MM.1S (cell line): Measurements from ENCODE around the gene TEX2.
"Not testable (repeated sequence)": the region's sequence is repeated elsewhere in the genome, so short reads cannot be mapped to it uniquely, and the experiment has no call there.

ENCODE experiments used
- DNase-seq: peaks from one replicate; pipeline ENCODE4 v3.0.0-alpha.2; 2015
- H2AFZ ChIP-seq: fragments of 300-600 bp; sonication (generic); 2 replicates; pipeline ENCODE4 v1.6.0; 2016; ENCODE audit warnings: antibody characterized with exemption, low read length
- H3F3A ChIP-seq: fragments of 300-600 bp; sonication (generic); 2 replicates; pipeline ENCODE4 v1.6.1; 2016; ENCODE audit warnings: mild to moderate bottlenecking, antibody characterized with exemption, low read length, moderate library complexity, mixed read lengths; ENCODE audit not compliant: insufficient read depth
- H3K27ac ChIP-seq: fragments of 300-600 bp; sonication (generic); 2 replicates; pipeline ENCODE4 v1.5.1; 2016; ENCODE audit warnings: mild to moderate bottlenecking, low read length
- H3K27me3 ChIP-seq: fragments of 300-600 bp; sonication (generic); replicated peaks from 2 replicates; pipeline ENCODE4 v1.6.0; 2016; ENCODE audit warnings: low read length; ENCODE audit not compliant: insufficient read depth
- H3K36me3 ChIP-seq: fragments of 300-600 bp; sonication (generic); replicated peaks from 2 replicates; pipeline ENCODE4 v1.6.1; 2016; ENCODE audit warnings: mild to moderate bottlenecking, low read length, mixed read lengths; ENCODE audit not compliant: insufficient read depth
- H3K4me1 ChIP-seq: fragments of 300-600 bp; sonication (generic); 2 replicates; pipeline ENCODE4 v1.6.1; 2016; ENCODE audit warnings: low read length, mixed read lengths
- H3K4me2 ChIP-seq: fragments of 300-600 bp; sonication (generic); 2 replicates; pipeline ENCODE4 v1.6.0; 2016; ENCODE audit warnings: low read depth, low read length
- H3K4me3 ChIP-seq: fragments of 300-600 bp; sonication (generic); 2 replicates; pipeline ENCODE4 v1.5.1; 2016; ENCODE audit warnings: low read length, mixed read lengths
- H3K79me2 ChIP-seq: fragments of 300-600 bp; sonication (generic); 2 replicates; pipeline ENCODE4 v1.6.1; 2016; ENCODE audit warnings: mixed run types, low read length, mixed read lengths
- H3K9ac ChIP-seq: fragments of 300-600 bp; sonication (generic); 2 replicates; pipeline ENCODE4 v1.6.1; 2016; ENCODE audit warnings: low read length, mixed read lengths
- H3K9me2 ChIP-seq: fragments of 300-600 bp; sonication (generic); replicated peaks from 2 replicates; pipeline ENCODE4 v1.6.1; 2016; ENCODE audit warnings: mild to moderate bottlenecking, low read length, mixed read lengths; ENCODE audit not compliant: insufficient read depth
- H3K9me3 ChIP-seq: fragments of 300-600 bp; sonication (generic); replicated peaks from 2 replicates; pipeline ENCODE4 v1.6.1; 2016; ENCODE audit warnings: mild to moderate bottlenecking, low read length, mixed read lengths; ENCODE audit not compliant: insufficient read depth
- H4K20me1 ChIP-seq: fragments of 300-600 bp; sonication (generic); 2 replicates; pipeline ENCODE4 v1.6.1; 2016; ENCODE audit warnings: mild to moderate bottlenecking, low read length, moderate library complexity, mixed read lengths; ENCODE audit not compliant: insufficient read depth
- EZH2 ChIP-seq: fragments of 300-600 bp; sonication (generic); optimal IDR thresholded peaks from 2 replicates; pipeline ENCODE3; 2017; ENCODE audit warnings: low read depth, mild to moderate bottlenecking, antibody characterized with exemption, low read length, mixed read lengths
- EZH2phosphoT487 ChIP-seq: fragments of 300-600 bp; sonication (generic); IDR thresholded peaks from 2 replicates; pipeline ENCODE4 v1.6.1; 2018; ENCODE audit warnings: antibody characterized with exemption, low read length
- TF ChIP-seq, protein P1 (sequence below): fragments of 300-600 bp; sonication (generic); IDR thresholded peaks from 2 replicates; pipeline ENCODE4 v1.5.1; 2016; ENCODE audit warnings: antibody characterized with exemption, low read length, mixed read lengths

Gene TEX2

DNA sequence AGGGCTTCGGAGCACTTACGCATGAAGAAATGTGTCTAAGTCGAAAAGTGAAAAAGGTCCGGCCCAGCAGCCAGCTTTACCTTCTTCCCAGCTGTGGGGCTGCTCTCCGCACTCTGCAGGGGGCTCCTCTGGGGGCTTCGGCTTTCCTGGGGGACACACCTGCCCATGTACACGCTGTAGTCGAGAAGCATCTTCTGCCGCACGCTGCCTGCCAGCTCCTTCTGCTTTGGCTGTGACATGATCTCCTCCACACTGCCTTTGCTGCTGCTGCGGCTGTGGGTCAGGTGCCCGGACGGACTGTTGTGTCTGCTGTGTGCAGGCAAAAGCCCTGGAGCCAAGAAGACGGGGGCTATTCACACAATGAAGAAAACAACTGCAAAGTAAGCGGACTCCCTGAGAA lies 75.0 kb downstream of the TEX2 start:
- Histone ChIP-seq H3K79me2 (no peaks in the 10 kb centered on the region), H3K27ac (no peak overlapping the region), H3K9ac (no peak overlapping the region), H3K27me3 (no peaks in the 10 kb centered on the region), H3K36me3 (no peaks in the 10 kb centered on the region), H2AFZ (no peak overlapping the region), H3K9me3 (no peaks in the 10 kb centered on the region), H3K9me2 (no peaks in the 10 kb centered on the region), H3K4me1 (no peaks in the 10 kb centered on the region), H4K20me1 (no peaks in the 10 kb centered on the region), H3F3A (0 out of 2 replicates have a peak, but pooled peaks cover 2% of the 10 kb centered on the region), H3K4me2 (no peak overlapping the region), H3K4me3 (no peak overlapping the region)
- no peak for DNase-seq
- no peak for TF ChIP-seq EZH2
- TF ChIP-seq, protein P1, sequence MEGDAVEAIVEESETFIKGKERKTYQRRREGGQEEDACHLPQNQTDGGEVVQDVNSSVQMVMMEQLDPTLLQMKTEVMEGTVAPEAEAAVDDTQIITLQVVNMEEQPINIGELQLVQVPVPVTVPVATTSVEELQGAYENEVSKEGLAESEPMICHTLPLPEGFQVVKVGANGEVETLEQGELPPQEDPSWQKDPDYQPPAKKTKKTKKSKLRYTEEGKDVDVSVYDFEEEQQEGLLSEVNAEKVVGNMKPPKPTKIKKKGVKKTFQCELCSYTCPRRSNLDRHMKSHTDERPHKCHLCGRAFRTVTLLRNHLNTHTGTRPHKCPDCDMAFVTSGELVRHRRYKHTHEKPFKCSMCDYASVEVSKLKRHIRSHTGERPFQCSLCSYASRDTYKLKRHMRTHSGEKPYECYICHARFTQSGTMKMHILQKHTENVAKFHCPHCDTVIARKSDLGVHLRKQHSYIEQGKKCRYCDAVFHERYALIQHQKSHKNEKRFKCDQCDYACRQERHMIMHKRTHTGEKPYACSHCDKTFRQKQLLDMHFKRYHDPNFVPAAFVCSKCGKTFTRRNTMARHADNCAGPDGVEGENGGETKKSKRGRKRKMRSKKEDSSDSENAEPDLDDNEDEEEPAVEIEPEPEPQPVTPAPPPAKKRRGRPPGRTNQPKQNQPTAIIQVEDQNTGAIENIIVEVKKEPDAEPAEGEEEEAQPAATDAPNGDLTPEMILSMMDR, result no peak
- TF ChIP-seq EZH2phosphoT487, result no peak

DNA sequence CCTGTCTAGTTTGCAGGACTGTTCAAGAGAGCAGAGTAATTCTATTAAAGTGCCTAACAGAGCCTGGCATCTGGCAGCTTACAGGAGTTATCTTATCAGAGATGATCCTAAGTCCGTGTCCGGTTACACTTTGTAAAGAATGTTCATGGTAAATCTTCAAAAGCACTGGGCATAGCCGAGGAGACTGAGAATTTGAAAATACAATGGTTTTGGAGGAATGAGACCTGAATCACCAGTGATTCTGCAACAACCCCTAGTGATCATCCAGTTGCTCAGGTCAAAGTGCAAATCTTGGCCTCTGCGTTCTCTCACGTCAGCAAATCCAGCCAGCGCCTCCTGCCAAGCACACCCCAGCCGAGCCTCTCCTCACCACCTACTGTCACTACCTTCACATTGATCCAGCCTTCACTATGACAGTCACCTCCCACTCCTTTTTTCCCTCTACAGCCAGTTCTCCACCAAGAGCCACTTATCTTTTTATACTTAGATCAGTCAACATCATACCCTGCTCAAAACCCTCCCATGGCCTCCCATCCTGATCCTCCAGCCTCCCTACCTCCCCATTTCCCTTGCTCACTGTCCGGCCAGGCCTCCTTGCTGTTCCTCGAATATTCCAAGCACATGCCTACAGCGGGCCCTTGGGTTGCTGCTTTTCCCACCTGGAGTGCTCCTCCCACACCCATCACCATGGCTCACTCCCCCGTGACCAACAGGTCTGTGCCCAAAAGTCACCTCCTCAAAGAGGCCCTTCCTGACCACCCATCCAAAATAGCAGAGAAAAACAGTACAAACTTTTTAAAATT lies 75.8 kb downstream of the TEX2 start:
- 0 out of 2 replicates have a peak, but pooled peaks cover 2% of the 10 kb centered on the region for H3F3A ChIP-seq
- no peak overlapping the region for H3K4me3 ChIP-seq
- no peaks in the 10 kb centered on the region for H3K9me3 ChIP-seq
- no peak for DNase-seq
- H4K20me1 ChIP-seq, result no peaks in the 10 kb centered on the region
- TF ChIP-seq, protein P1, result no peak
- TF ChIP-seq EZH2phosphoT487, result no peak
- TF ChIP-seq EZH2, result no peak
- no peak overlapping the region for H3K27ac ChIP-seq
- H3K9me2 ChIP-seq, result no peaks in the 10 kb centered on the region
- no peaks in the 10 kb centered on the region for H3K79me2 ChIP-seq
- H3K4me1 ChIP-seq, result no peaks in the 10 kb centered on the region
- H3K36me3 ChIP-seq, result no peaks in the 10 kb centered on the region
- H2AFZ ChIP-seq, result no peak overlapping the region
- no peak overlapping the region for H3K4me2 ChIP-seq
- no peaks in the 10 kb centered on the region for H3K27me3 ChIP-seq
- H3K9ac ChIP-seq, result no peak overlapping the region

DNA sequence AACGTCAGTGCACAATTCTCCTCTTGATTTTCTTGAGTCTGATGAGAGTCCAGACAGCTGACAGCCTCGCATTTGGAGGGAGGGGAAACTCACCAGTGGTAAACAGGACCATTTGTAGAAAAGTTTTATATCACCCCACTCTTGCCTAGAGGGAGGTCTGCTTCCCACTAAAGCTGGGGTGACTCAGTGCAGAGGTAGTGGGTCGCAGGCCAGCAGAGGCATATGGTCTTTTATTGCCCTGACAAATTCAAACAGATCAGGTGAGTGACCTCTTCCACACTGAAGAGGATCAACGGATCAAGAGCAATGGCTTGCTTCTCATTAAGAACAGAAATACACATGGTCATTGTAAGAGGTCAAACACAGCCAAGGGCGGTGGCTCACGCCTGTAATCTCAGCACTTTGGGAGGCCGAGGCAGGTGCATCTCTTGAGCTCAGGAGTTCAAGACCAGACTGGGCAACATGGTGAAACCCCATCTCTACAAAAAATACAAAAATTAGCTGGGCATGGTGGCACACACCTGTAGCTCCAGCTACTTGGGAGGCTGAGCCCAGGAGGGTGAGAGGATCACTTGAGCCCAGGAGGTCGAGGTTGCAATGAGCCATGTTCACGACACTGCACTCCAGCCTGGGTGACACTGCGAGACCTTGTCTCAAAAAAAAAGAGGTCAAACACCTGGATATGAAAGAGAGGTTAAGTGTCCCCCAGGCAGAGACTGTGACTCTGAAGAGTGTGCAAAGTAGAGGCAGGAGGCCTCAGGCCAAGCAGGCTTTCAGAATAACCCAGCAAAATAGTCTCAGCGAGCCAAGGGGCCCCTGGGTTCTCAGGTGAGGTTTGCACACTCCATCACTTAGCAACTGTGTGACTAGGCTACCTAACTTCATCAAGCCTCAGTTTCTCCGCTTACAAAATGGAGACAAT lies 76.6 kb downstream of the TEX2 start:
- Histone ChIP-seq H3K9ac (no peak overlapping the region), H3K27ac (no peak overlapping the region), H3K9me3 (no peaks in the 10 kb centered on the region), H3K27me3 (no peaks in the 10 kb centered on the region), H3K4me1 (no peaks in the 10 kb centered on the region), H4K20me1 (no peaks in the 10 kb centered on the region), H3K4me3 (no peak overlapping the region), H3K36me3 (no peaks in the 10 kb centered on the region), H3K79me2 (no peaks in the 10 kb centered on the region), H3K9me2 (no peaks in the 10 kb centered on the region), H2AFZ (no peak overlapping the region), H3F3A (0 out of 2 replicates have a peak, but pooled peaks cover 2% of the 10 kb centered on the region), H3K4me2 (no peak overlapping the region)
- DNase-seq, result no peak
- TF ChIP-seq EZH2 (no peak), EZH2phosphoT487 (no peak)
- TF ChIP-seq, protein P1, result no peak

DNA sequence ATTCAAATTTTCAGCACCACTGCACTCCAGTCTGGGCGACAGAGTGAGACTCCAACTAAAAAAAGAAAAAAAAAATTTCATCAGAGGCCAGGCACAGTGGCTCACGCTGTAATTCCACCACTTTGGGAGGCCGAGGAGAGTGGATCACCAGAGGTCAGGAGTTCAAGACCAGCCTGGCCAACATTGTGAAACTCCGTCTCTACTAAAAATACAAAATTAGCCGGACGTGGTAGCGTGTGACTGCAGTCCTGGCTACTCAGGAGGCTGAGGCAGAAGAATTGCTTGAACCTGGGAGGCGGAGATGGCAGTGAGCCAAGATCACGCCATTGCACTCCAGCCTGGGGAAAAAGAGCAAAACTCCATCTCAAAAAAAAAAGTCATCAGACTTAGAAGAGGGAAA lies 77.5 kb downstream of the TEX2 start:
- not testable (repeated sequence) for H3K4me1 ChIP-seq, H3K9me3 ChIP-seq, H3K36me3 ChIP-seq, H3K79me2 ChIP-seq, H3K27me3 ChIP-seq, DNase-seq, H2AFZ ChIP-seq, H4K20me1 ChIP-seq, H3K9ac ChIP-seq, H3K27ac ChIP-seq, H3K4me2 ChIP-seq, H3K9me2 ChIP-seq, H3F3A ChIP-seq, H3K4me3 ChIP-seq
